ENCODE data around the gene FAM53A. TPM values are rescaled to one million over a fixed set of nuclear protein-coding genes. Genes with fewer than 3 reads are reported as not detected.

The FAM53A gene
- polyA plus RNA-seq, 2 of the 4 experiments (the other 2 are of a cell fraction) = 0.87 to 1.2 TPM

GRCh38 chr4:1647432-1647831 is 36.7 kb downstream of the FAM53A start:
- ChIA-PET POLR2A (no interaction called here), CTCF (interaction anchor here (2.0 kb wide), 1 partner anchor 18 kb away, joined by 11 read pairs; no protein-coding TSS in a partner anchor)
- ATAC-seq (no peak), FAIRE-seq (no peak), DNase-seq (ENCODE audit: low read depth in 1 of 2, low spot score in 1 of 2) (no peak)
- Histone ChIP-seq H3K27ac (no peak overlapping the region), H3K4me1 (no peaks in the 10 kb centered on the region), H3K9me3 (no peaks in the 10 kb centered on the region), H3K4me3 (no peak overlapping the region), H3K4me2 (no peak overlapping the region)
- no peak for TF ChIP-seq CEBPB (IDR thresholded peaks at IDR 0.05)
- WGBS (ENCODE audit: missing lambda C conversion rate) = 78% methylated on average over 16 of the region's 19 CpGs

- Histone ChIP-seq H3K9me3 (no peaks in the 10 kb centered on the region), H3K4me2 (no peak overlapping the region), H3K27ac (no peak overlapping the region), H3K4me3 (no peak overlapping the region), H3K4me1 (no peaks in the 10 kb centered on the region)
- ChIA-PET POLR2A (no interaction called here), CTCF (interaction anchor here (0.6 to 2.0 kb wide), 2 partner anchors 17 to 164 kb away, joined by 3 to 11 read pairs; no protein-coding TSS in a partner anchor)
- no peak for DNase-seq (ENCODE audit: low read depth in 1 of 2, low spot score in 1 of 2)
- TF ChIP-seq ZC3H11A (IDR thresholded peaks at IDR 0.05) (no peak), PHF8 (IDR thresholded peaks at IDR 0.05; ENCODE audit: borderline replicate concordance, low read depth) (no peak), NR3C1 (IDR thresholded peaks at IDR 0.05) (no peak), REST (IDR thresholded peaks at IDR 0.05) (no peak), HES2 (IDR thresholded peaks at IDR 0.05) (no peak), E2F6 (IDR thresholded peaks at IDR 0.05; ENCODE audit: borderline replicate concordance, low read depth) (no peak), CBX2 (IDR thresholded peaks at IDR 0.05; ENCODE audit: borderline replicate concordance, low read depth) (no peak), ZFP36 (IDR thresholded peaks at IDR 0.05; ENCODE audit: borderline replicate concordance, partially characterized antibody) (no peak), ATOH8 (CRISPR knock-in tag; IDR thresholded peaks at IDR 0.05; ENCODE audit: low read depth) (no peak), POLR2AphosphoS2 (conservative IDR thresholded peaks at IDR 0.05; ENCODE audit: low read length) (no peak)
- WGBS (ENCODE audit: missing lambda C conversion rate) = 83% methylated on average over 6 of the region's 7 CpGs
- FAIRE-seq = no peak
- ATAC-seq = no peak
These were observed 37.4 kb downstream of the FAM53A start for GRCh38 chr4:1646690-1647089.

GRCh38 chr4:1644891-1645657 is 39.0 kb downstream of the FAM53A start:
- Histone ChIP-seq H3K4me2 (no peak overlapping the region), H3K4me3 (no peak overlapping the region), H3K27ac (no peak overlapping the region), H3K4me1 (no peaks in the 10 kb centered on the region), H3K9me3 (no peaks in the 10 kb centered on the region)
- CTCF ChIA-PET = interaction anchor here (0.9 kb wide), 1 partner anchor 15 kb away, joined by 3 read pairs; no protein-coding TSS in a partner anchor
- DNase-seq (ENCODE audit: low read depth in 1 of 2, low spot score in 1 of 2) = no peak
- no peak for FAIRE-seq
- WGBS (ENCODE audit: missing lambda C conversion rate) = 60% methylated on average over 12 of the region's 21 CpGs
- POLR2A ChIA-PET = no interaction called here
- ATAC-seq = peak; percentile 51; a peak in 3 of 6 replicates
- no peak for TF ChIP-seq CEBPB (IDR thresholded peaks at IDR 0.05)
- TF ChIP-seq REST (IDR thresholded peaks at IDR 0.05) = no peak
- TF ChIP-seq ZNF302 (CRISPR knock-in tag; IDR thresholded peaks at IDR 0.05) = no peak
- TF ChIP-seq ELK1 (IDR thresholded peaks at IDR 0.05; ENCODE audit: low read depth, low read length) = no peak
- no peak for TF ChIP-seq CBX8 (IDR thresholded peaks at IDR 0.05)
- no peak for TF ChIP-seq HMGXB4 (CRISPR knock-in tag; IDR thresholded peaks at IDR 0.05; ENCODE audit: borderline replicate concordance)
- TF ChIP-seq HOXB5 (CRISPR knock-in tag; IDR thresholded peaks at IDR 0.05) = no peak
- no peak for TF ChIP-seq CHD4 (IDR thresholded peaks at IDR 0.05; ENCODE audit: borderline replicate concordance)
- no peak for TF ChIP-seq RNF2 (IDR thresholded peaks at IDR 0.05; ENCODE audit: borderline replicate concordance, low read depth)
- no peak for TF ChIP-seq ZFP36 (IDR thresholded peaks at IDR 0.05; ENCODE audit: borderline replicate concordance, partially characterized antibody)

All from A549 (cell line).